IMR-90 (cell line): Measurements from ENCODE around the gene KIF1A. TPM values are rescaled to one million over a fixed set of nuclear protein-coding genes. Genes with fewer than 3 reads are reported as not detected.

Experiments
- ATAC-seq: fragments of 200-7000 bp; cut with Tn5 transposase; 2 replicates; pipeline ENCODE4 v1.9.1; 2020; ENCODE audit warnings: low read depth, mild to moderate bottlenecking, moderate library complexity
- BruUV-seq: library from RNA; stranded (reverse); fragments of 400-500 nt; replicated peaks from 2 replicates; lab custom pipeline; 2021; lab: Mats Ljungman, UMichigan
- CTCF ChIA-PET: fragments of 300-600 bp; formaldehyde crosslinking; extraction: SDS; loops from one replicate; lab custom pipeline; 2021; ENCODE audit warnings: antibody characterized with exemption; lab: Yijun Ruan, JAX
- POLR2A ChIA-PET: fragments of 300-600 bp; sonication (Branson Sonifier 250); formaldehyde crosslinking; loops from one replicate; lab custom pipeline; 2022; ENCODE audit warnings: antibody characterized with exemption; ENCODE audit not compliant: unreplicated experiment; lab: Charles Lee
- DNase-seq: peaks from one replicate; pipeline ENCODE4 v3.0.0; 2013
- H2AFZ ChIP-seq: replicated peaks from 2 replicates; pipeline ENCODE3; 2013; ENCODE audit warnings: low read length, mild to moderate bottlenecking; ENCODE audit not compliant: poor library complexity
- H2AK5ac ChIP-seq: 2 replicates; pipeline ENCODE4 v1.6.1; 2013; ENCODE audit warnings: low read depth, low read length, inconsistent platforms
- H2AK9ac ChIP-seq: replicated peaks from 2 replicates; pipeline ENCODE3; 2013; ENCODE audit warnings: mild to moderate bottlenecking, low read depth, low read length, moderate library complexity; ENCODE audit not compliant: poor library complexity
- H2BK120ac ChIP-seq: 2 replicates; pipeline ENCODE4 v1.6.1; 2013; ENCODE audit warnings: low read depth, low read length, inconsistent platforms
- H2BK15ac ChIP-seq: 3 replicates; pipeline ENCODE4 v1.6.1; 2013; ENCODE audit warnings: low read depth, low read length, inconsistent platforms
- H2BK20ac ChIP-seq: 2 replicates; pipeline ENCODE4 v1.6.1; 2013; ENCODE audit warnings: low read depth, mild to moderate bottlenecking, inconsistent platforms, low read length, moderate library complexity
- H2BK5ac ChIP-seq: 2 replicates; pipeline ENCODE4 v1.6.1; 2013; ENCODE audit warnings: mild to moderate bottlenecking, low read depth, low read length, inconsistent platforms; ENCODE audit not compliant: poor library complexity, severe bottlenecking
- H3K14ac ChIP-seq: replicated peaks from 2 replicates; pipeline ENCODE4 v1.6.1; 2013; ENCODE audit warnings: low read depth, low read length, inconsistent platforms
- H3K18ac ChIP-seq: 2 replicates; pipeline ENCODE4 v1.6.1; 2013; ENCODE audit warnings: low read depth, low read length, control low read depth
- H3K23ac ChIP-seq: 2 replicates; pipeline ENCODE4 v1.6.1; 2013; ENCODE audit warnings: low read depth, low read length, inconsistent platforms
- H3K27ac ChIP-seq: 2 replicates; pipeline ENCODE4 v1.5.1; 2013; ENCODE audit warnings: mild to moderate bottlenecking, control low read depth, low read length; ENCODE audit not compliant: insufficient read depth
- H3K27me3 ChIP-seq: 2 replicates; pipeline ENCODE4 v1.6.1; 2013; ENCODE audit warnings: low read length; ENCODE audit not compliant: control insufficient read depth, insufficient read depth
- H3K36me3 ChIP-seq: 2 replicates; pipeline ENCODE4 v1.6.1; 2013; ENCODE audit warnings: low read length, mixed read lengths; ENCODE audit not compliant: control insufficient read depth, insufficient read depth
- H3K4ac ChIP-seq: 2 replicates; pipeline ENCODE4 v1.6.1; 2013; ENCODE audit warnings: low read depth, low read length, inconsistent platforms
- H3K4me1 ChIP-seq: 2 replicates; pipeline ENCODE4 v1.6.1; 2013; ENCODE audit warnings: low read length, mixed read lengths; ENCODE audit not compliant: control insufficient read depth, insufficient read depth
- H3K4me2 ChIP-seq: 2 replicates; pipeline ENCODE4 v1.6.1; 2013; ENCODE audit warnings: low read depth, mild to moderate bottlenecking, control low read depth, low read length, moderate library complexity
- H3K4me3 ChIP-seq: 2 replicates; pipeline ENCODE4 v1.5.1; 2013; ENCODE audit warnings: low read depth, mild to moderate bottlenecking, control low read depth, low read length, moderate library complexity; ENCODE audit not compliant: insufficient read depth
- H3K56ac ChIP-seq: 2 replicates; pipeline ENCODE4 v1.6.1; 2013; ENCODE audit warnings: low read length, inconsistent platforms; ENCODE audit not compliant: insufficient read depth; ENCODE audit errors: extremely low read depth
- H3K79me1 ChIP-seq, 2 experiments: 2 replicates each; pipeline ENCODE4 v1.6.1; 2013; ENCODE audit warnings: low read length in 2 of 2, inconsistent platforms in 1 of 2, low read depth in 1 of 2
- H3K9ac ChIP-seq: 2 replicates; pipeline ENCODE4 v1.6.1; 2013; ENCODE audit warnings: low read depth, low read length, control low read depth
- H3K9me1 ChIP-seq: 2 replicates; pipeline ENCODE4 v1.6.1; 2013; ENCODE audit warnings: low read length, inconsistent platforms; ENCODE audit not compliant: insufficient read depth
- H3K9me3 ChIP-seq: 2 replicates; pipeline ENCODE4 v1.6.1; 2013; ENCODE audit warnings: low read length; ENCODE audit not compliant: control insufficient read depth, insufficient read depth
- H4K20me1 ChIP-seq: 2 replicates; pipeline ENCODE4 v1.6.1; 2013; ENCODE audit warnings: low read length, inconsistent platforms; ENCODE audit not compliant: insufficient read depth
- H4K5ac ChIP-seq: 2 replicates; pipeline ENCODE4 v1.6.1; 2013; ENCODE audit warnings: mild to moderate bottlenecking, low read depth, low read length, control low read depth
- H4K8ac ChIP-seq, 2 experiments: 2 replicates each; pipeline ENCODE4 v1.6.1; 2013; ENCODE audit warnings: low read depth in 2 of 2, low read length in 2 of 2, control low read depth in 1 of 2, inconsistent platforms in 1 of 2
- H4K91ac ChIP-seq: 2 replicates; pipeline ENCODE4 v1.6.1; 2013; ENCODE audit warnings: low read depth, low read length, inconsistent platforms; ENCODE audit not compliant: insufficient read depth
- CEBPB ChIP-seq: IDR thresholded peaks from 2 replicates; pipeline ENCODE4 v1.6.1; 2012; ENCODE audit warnings: low read depth, low read length, improper control_type of control experiment
- MAZ ChIP-seq: IDR thresholded peaks from 2 replicates; pipeline ENCODE4 v1.6.1; 2012; ENCODE audit warnings: low read depth, mild to moderate bottlenecking, low read length, improper control_type of control experiment, moderate library complexity, borderline replicate concordance
- WGBS, 2 experiments: methylation state at CpG; one replicate each; pipeline versions ENCODE4 v1.1.5 to v1.1.7; 2013; ENCODE audit warnings: missing lambda C conversion rate in 2 of 2; ENCODE audit not compliant: insufficient read length in 1 of 2; ENCODE audit errors: extremely low coverage in 2 of 2; 5-methylcytosine and 5-hydroxymethylcytosine counted together
- dilution Hi-C: fragments of 300-500 bp; cut with HindIII; formaldehyde crosslinking; loops from one replicate; pipeline ENCODE4 v1.14.3; 2018; ENCODE audit warnings: low sequenced_read_pairs; ENCODE audit not compliant: unreplicated experiment
- in situ Hi-C: fragments of 300-500 bp; cut with MboI; formaldehyde crosslinking; loops from 3 replicates; pipeline ENCODE4 v1.14.3; 2019; ENCODE audit warnings: low sequenced_read_pairs, inconsistent platforms, mixed read lengths
- intact Hi-C: fragments of 100-400 bp; cut with micrococcal nuclease; formaldehyde crosslinking; loops from 2 replicates; pipeline ENCODE4 v1.10.0; 2022
- polyA plus RNA-seq, 3 experiments: library from polyadenylated mRNA; depleted of rRNA; stranded (reverse); fragments of >200 nt; gene quantifications; 2 replicates each; pipeline ENCODE4 v1.2.3, GENCODE V29; 2012; ENCODE audit warnings: low replicate concordance in 1 of 3
- total RNA-seq: library from RNA; depleted of rRNA; stranded (reverse); fragments of >200 nt; gene quantifications from 2 replicates; pipeline ENCODE4 v1.2.3, GENCODE V29; 2012

Gene KIF1A
- total and polyA plus RNA-seq, 2 of the 4 experiments (the other 2 are of a cell fraction) = under 0.01 TPM; not detected in 1

DNA sequence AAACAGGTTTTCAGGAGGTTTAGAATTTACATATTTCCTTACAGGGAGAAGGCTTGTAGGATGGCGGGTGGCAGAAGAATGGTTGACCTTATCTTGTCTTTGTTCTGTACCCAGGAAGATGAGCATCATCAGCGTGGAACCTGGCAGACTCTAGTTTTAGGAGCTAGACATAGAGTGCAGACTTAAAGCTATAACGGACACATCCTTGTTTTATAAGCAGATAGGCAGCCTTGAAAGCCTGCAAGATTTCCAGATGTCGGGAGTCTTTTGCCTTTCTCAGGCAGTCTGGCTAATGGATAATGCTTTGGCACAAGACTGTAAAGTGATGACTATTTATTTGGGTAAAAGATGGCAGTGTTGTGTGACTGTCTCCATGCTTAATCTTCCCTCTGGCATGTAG lies 149.1 kb downstream of the KIF1A start:
- H3K27ac ChIP-seq = no peak overlapping the region

More for the DNA sequence above, 149.1 kb downstream of the KIF1A start:
- dilution Hi-C loops (no loop called here), in situ Hi-C loops (no loop called here), intact Hi-C loops (no loop called here)
- Histone ChIP-seq H4K5ac (no peak overlapping the region), H2BK5ac (no peak overlapping the region), H2BK15ac (no peak overlapping the region), H3K9me3 (no peaks in the 10 kb centered on the region), H3K18ac (no peak overlapping the region), H4K91ac (no peak overlapping the region), H3K79me1 (no peaks in the 10 kb centered on the region), H3K36me3 (no peaks in the 10 kb centered on the region), H3K9me1 (no peaks in the 10 kb centered on the region), H2AK5ac (no peak overlapping the region), H3K23ac (no peak overlapping the region), H2AFZ (no peak overlapping the region), H3K4me1 (no peaks in the 10 kb centered on the region), H4K20me1 (no peaks in the 10 kb centered on the region), H3K4me2 (no peak overlapping the region), H2BK120ac (no peak overlapping the region), H2BK20ac (no peak overlapping the region), H2AK9ac (no peak overlapping the region), H3K4me3 (no peak overlapping the region), H3K14ac (no peak overlapping the region), H3K56ac (no peak overlapping the region), H3K4ac (no peak overlapping the region), H3K9ac (no peak overlapping the region), H4K8ac (no peak overlapping the region), H3K27me3 (peaks cover 25% of the 10 kb centered on the region)
- no CpG with 5 or more reads among the region's 4 CpGs for WGBS, 2 experiments
- DNase-seq = no peak
- BruUV-seq = no TSS peak
- ATAC-seq = no peak
- POLR2A ChIA-PET = no interaction called here
- TF ChIP-seq MAZ (no peak), CEBPB (no peak)
- CTCF ChIA-PET = no interaction called here
